ENCODE measurements around the gene KLHL29.

GRCh38 chr2:23565814-23566213 is 180.8 kb downstream of the KLHL29 start:
- no peak for TF ChIP-seq CTCF (IDR thresholded peaks at IDR 0.05)
- no peak for TF ChIP-seq POLR2A (IDR thresholded peaks at IDR 0.05)
